DMS79 treated with DMSO at 0.1 percent for 48 hours (cell line): ENCODE data around the gene DAZL.

Experiments
- DNase-seq: peaks from one replicate; lab custom pipeline; 2025; lab: John Stamatoyannopoulos, UW

DAZL gene

GRCh38 chr3:16543242-16543864 is 61.9 kb downstream of the DAZL start:
- no peak for DNase-seq

- DNase-seq = no peak
Observed at GRCh38 chr3:16538507-16538906, 66.7 kb downstream of the DAZL start.

GRCh38 chr3:16536996-16537395 is 68.2 kb downstream of the DAZL start:
- DNase-seq = no peak
